C4-2B (cell line): ENCODE results near the gene NUP98.

ENCODE experiments used
- CTCF ChIP-seq: fragments of 450-650 bp; conservative IDR thresholded peaks from 2 replicates; pipeline ENCODE4 v1.5.1; 2017; ENCODE audit warnings: mild to moderate bottlenecking
- ZFX ChIP-seq: fragments of 450-650 bp; IDR thresholded peaks from 2 replicates; pipeline ENCODE4 v1.6.1; 2017

- no peak for TF ChIP-seq CTCF
- no peak for TF ChIP-seq ZFX
Measured at GRCh38 chr11:3834664-3835461, 37.5 kb upstream of the NUP98 start.
